ENCODE results near the gene PREP. TPM values are rescaled to one million over a fixed set of nuclear protein-coding genes. Genes with fewer than 3 reads are reported as not detected.

The PREP gene
- total and polyA plus RNA-seq, 4 donors: 14.1 to 21.8 (median 18.9) TPM

GRCh38 chr6:105272786-105273185, 130.1 kb downstream of the PREP start:
- Histone ChIP-seq H3K36me3 (ENCODE audit: control insufficient read depth in 1 of 2, insufficient read depth in 2 of 2, low read length in 1 of 2) (no peaks in the 10 kb centered on the region), H3K4me3 (ENCODE audit: low read length in 2 of 2) (no peak overlapping the region), H3K27me3 (ENCODE audit: control insufficient read depth in 1 of 2, insufficient read depth in 2 of 2, low read length in 1 of 2) (no peaks in the 10 kb centered on the region), H3K27ac (ENCODE audit: low read depth in 1 of 2, low read length in 2 of 2) (no peak overlapping the region), H3K9me3 (ENCODE audit: control insufficient read depth, low read length) (no peaks in the 10 kb centered on the region), H3K4me1 (ENCODE audit: control insufficient read depth in 1 of 2, insufficient read depth in 2 of 2, low read length in 2 of 2) (no peaks in the 10 kb centered on the region)
- ATAC-seq (ENCODE audit: low FRiP score) (no peak), DNase-seq (no peak)
- intact Hi-C loops (cut with DNase I): no loop called here
- 21 to 24% methylated on average over 6 of the region's 6 CpGs for WGBS, 2 donors

- Histone ChIP-seq H3K27me3 (ENCODE audit: control insufficient read depth in 1 of 2, insufficient read depth in 2 of 2, low read length in 1 of 2) (no peaks in the 10 kb centered on the region), H3K4me1 (ENCODE audit: control insufficient read depth in 1 of 2, insufficient read depth in 2 of 2, low read length in 2 of 2) (no peaks in the 10 kb centered on the region), H3K36me3 (ENCODE audit: control insufficient read depth in 1 of 2, insufficient read depth in 2 of 2, low read length in 1 of 2) (no peaks in the 10 kb centered on the region), H3K9me3 (ENCODE audit: control insufficient read depth, low read length) (no peaks in the 10 kb centered on the region), H3K27ac (ENCODE audit: low read depth in 1 of 2, low read length in 2 of 2) (no peak overlapping the region), H3K4me3 (ENCODE audit: low read length in 2 of 2) (no peak overlapping the region)
- ATAC-seq (ENCODE audit: low FRiP score): no peak
- intact Hi-C loops (cut with DNase I): no loop called here
- no peak for DNase-seq
Observed at GRCh38 chr6:105270511-105270910, 132.4 kb downstream of the PREP start.

- Histone ChIP-seq H3K4me1 (ENCODE audit: control insufficient read depth in 1 of 2, insufficient read depth in 2 of 2, low read length in 2 of 2) (no peaks in the 10 kb centered on the region), H3K27ac (ENCODE audit: low read depth in 1 of 2, low read length in 2 of 2) (no peak overlapping the region), H3K9me3 (ENCODE audit: control insufficient read depth, low read length) (no peaks in the 10 kb centered on the region), H3K36me3 (ENCODE audit: control insufficient read depth in 1 of 2, insufficient read depth in 2 of 2, low read length in 1 of 2) (no peaks in the 10 kb centered on the region), H3K4me3 (ENCODE audit: low read length in 2 of 2) (no peak overlapping the region), H3K27me3 (ENCODE audit: control insufficient read depth in 1 of 2, insufficient read depth in 2 of 2, low read length in 1 of 2) (no peaks in the 10 kb centered on the region)
- ATAC-seq (ENCODE audit: low FRiP score) (no peak), DNase-seq (no peak)
- intact Hi-C loops (cut with DNase I): no loop called here
- 95 to 98% methylated on average over 2 of the region's 2 CpGs for WGBS, 2 donors
Observed at GRCh38 chr6:105269390-105269789, 133.5 kb downstream of the PREP start.

GRCh38 chr6:105263685-105264610, 138.9 kb downstream of the PREP start:
- no peaks in the 10 kb centered on the region for H3K4me1 ChIP-seq (ENCODE audit: control insufficient read depth in 1 of 2, insufficient read depth in 2 of 2, low read length in 2 of 2)
- no peaks in the 10 kb centered on the region for H3K27me3 ChIP-seq (ENCODE audit: control insufficient read depth in 1 of 2, insufficient read depth in 2 of 2, low read length in 1 of 2)
- H3K36me3 ChIP-seq (ENCODE audit: control insufficient read depth in 1 of 2, insufficient read depth in 2 of 2, low read length in 1 of 2): no peaks in the 10 kb centered on the region
- H3K9me3 ChIP-seq (ENCODE audit: control insufficient read depth, low read length): no peaks in the 10 kb centered on the region
- no peak overlapping the region for H3K4me3 ChIP-seq (ENCODE audit: low read length in 2 of 2)
- intact Hi-C loops (cut with DNase I): no loop called here
- 59 to 63% methylated on average over 6 of the region's 6 CpGs for WGBS, 2 donors
- ATAC-seq (ENCODE audit: low FRiP score): no peak
- H3K27ac ChIP-seq (ENCODE audit: low read depth in 1 of 2, low read length in 2 of 2): no peak overlapping the region
- no peak for DNase-seq

- Histone ChIP-seq H3K4me3 (ENCODE audit: low read length in 2 of 2) (no peak overlapping the region), H3K4me1 (ENCODE audit: control insufficient read depth in 1 of 2, insufficient read depth in 2 of 2, low read length in 2 of 2) (no peaks in the 10 kb centered on the region), H3K27me3 (ENCODE audit: control insufficient read depth in 1 of 2, insufficient read depth in 2 of 2, low read length in 1 of 2) (no peaks in the 10 kb centered on the region), H3K27ac (ENCODE audit: low read depth in 1 of 2, low read length in 2 of 2) (no peak overlapping the region), H3K9me3 (ENCODE audit: control insufficient read depth, low read length) (no peaks in the 10 kb centered on the region), H3K36me3 (ENCODE audit: control insufficient read depth in 1 of 2, insufficient read depth in 2 of 2, low read length in 1 of 2) (no peaks in the 10 kb centered on the region)
- DNase-seq: no peak
- 56% methylated on average over 13 of the region's 13 CpGs for WGBS, 2 donors
- ATAC-seq (ENCODE audit: low FRiP score): no peak
- intact Hi-C loops (cut with DNase I): no loop called here
Observed at GRCh38 chr6:105259913-105260889, 142.7 kb downstream of the PREP start.

- H3K4me3 ChIP-seq (ENCODE audit: low read length in 2 of 2): no peak overlapping the region
- no peaks in the 10 kb centered on the region for H3K4me1 ChIP-seq (ENCODE audit: control insufficient read depth in 1 of 2, insufficient read depth in 2 of 2, low read length in 2 of 2)
- no peaks in the 10 kb centered on the region for H3K27me3 ChIP-seq (ENCODE audit: control insufficient read depth in 1 of 2, insufficient read depth in 2 of 2, low read length in 1 of 2)
- WGBS, 2 donors: 14 to 16% methylated on average over 5 of the region's 5 CpGs
- no peaks in the 10 kb centered on the region for H3K36me3 ChIP-seq (ENCODE audit: control insufficient read depth in 1 of 2, insufficient read depth in 2 of 2, low read length in 1 of 2)
- H3K27ac ChIP-seq (ENCODE audit: low read depth in 1 of 2, low read length in 2 of 2): no peak overlapping the region
- DNase-seq: no peak
- ATAC-seq (ENCODE audit: low FRiP score): no peak
- H3K9me3 ChIP-seq (ENCODE audit: control insufficient read depth, low read length): no peaks in the 10 kb centered on the region
- intact Hi-C loops (cut with DNase I): no loop called here
Observed at GRCh38 chr6:105258816-105259215, 144.1 kb downstream of the PREP start.

GRCh38 chr6:105257340-105257739, 145.5 kb downstream of the PREP start:
- Histone ChIP-seq H3K4me1 (ENCODE audit: control insufficient read depth in 1 of 2, insufficient read depth in 2 of 2, low read length in 2 of 2) (no peaks in the 10 kb centered on the region), H3K36me3 (ENCODE audit: control insufficient read depth in 1 of 2, insufficient read depth in 2 of 2, low read length in 1 of 2) (no peaks in the 10 kb centered on the region), H3K9me3 (ENCODE audit: control insufficient read depth, low read length) (peaks cover 1% of the 10 kb centered on the region), H3K27ac (ENCODE audit: low read depth in 1 of 2, low read length in 2 of 2) (no peak overlapping the region), H3K27me3 (ENCODE audit: control insufficient read depth in 1 of 2, insufficient read depth in 2 of 2, low read length in 1 of 2) (no peaks in the 10 kb centered on the region), H3K4me3 (ENCODE audit: low read length in 2 of 2) (no peak overlapping the region)
- no peak for ATAC-seq (ENCODE audit: low FRiP score)
- no peak for DNase-seq
- intact Hi-C loops (cut with DNase I): no loop called here

GRCh38 chr6:105256619-105257018, 146.3 kb downstream of the PREP start:
- DNase-seq: no peak
- intact Hi-C loops (cut with DNase I): no loop called here
- Histone ChIP-seq H3K36me3 (ENCODE audit: control insufficient read depth in 1 of 2, insufficient read depth in 2 of 2, low read length in 1 of 2) (no peaks in the 10 kb centered on the region), H3K4me1 (ENCODE audit: control insufficient read depth in 1 of 2, insufficient read depth in 2 of 2, low read length in 2 of 2) (no peaks in the 10 kb centered on the region), H3K4me3 (ENCODE audit: low read length in 2 of 2) (no peak overlapping the region), H3K27me3 (ENCODE audit: control insufficient read depth in 1 of 2, insufficient read depth in 2 of 2, low read length in 1 of 2) (no peaks in the 10 kb centered on the region), H3K9me3 (ENCODE audit: control insufficient read depth, low read length) (peaks cover 1% of the 10 kb centered on the region), H3K27ac (ENCODE audit: low read depth in 1 of 2, low read length in 2 of 2) (no peak overlapping the region)
- no peak for ATAC-seq (ENCODE audit: low FRiP score)

Measured in aorta (tissue), 5 donors.